ENCODE results near the gene DNAJB13. TPM values are rescaled to one million over a fixed set of nuclear protein-coding genes. Genes with fewer than 3 reads are reported as not detected.

The DNAJB13 gene
- total and polyA plus RNA-seq, 10 of the 15 experiments (the other 5 are each of a cell fraction or from before 2014, with no cell fraction given): 0.07 to 0.76 (median 0.15) TPM; not detected in 7

- ChIA-PET POLR2A (no interaction called here), CTCF (interaction anchor here (1.4 kb wide), 1 partner anchor 297 kb away, joined by 4 read pairs; no protein-coding TSS in a partner anchor), RAD21 (ENCODE audit: unreplicated experiment) (interaction anchor here (1.0 kb wide), 1 partner anchor 22 kb away, joined by 3 read pairs; no protein-coding TSS in a partner anchor), SMC1A (ENCODE audit: uncharacterized antibody, unreplicated experiment) (no interaction called here)
- H2AFZ ChIP-seq (ENCODE audit: control insufficient read depth, low read depth, low read length): no peak overlapping the region
- no peak overlapping the region for H3K4me2 ChIP-seq (ENCODE audit: control insufficient read depth, insufficient read depth)
- H3K9ac ChIP-seq (ENCODE audit: control insufficient read depth, insufficient read depth, low read length): no peak overlapping the region
- in situ Hi-C loops (cut with MboI) (no loop called here), intact Hi-C loops (cut with micrococcal nuclease; ENCODE audit: unreplicated experiment) (no loop called here)
- H4K20me1 ChIP-seq (ENCODE audit: control insufficient read depth, insufficient read depth): no peaks in the 10 kb centered on the region
- no peaks in the 10 kb centered on the region for H3K4me1 ChIP-seq (ENCODE audit: control insufficient read depth, insufficient read depth, low read length)
- H3K27me3 ChIP-seq (replicated peaks in 1 of 2; ENCODE audit: control insufficient read depth in 2 of 2, insufficient read depth in 2 of 2, low read length in 1 of 2): no peaks in the 10 kb centered on the region
- no peaks in the 10 kb centered on the region for H3K79me2 ChIP-seq (ENCODE audit: control insufficient read depth, insufficient read depth, low read length)
- ATAC-seq: no peak
- no peak overlapping the region for H3K4me3 ChIP-seq
- H3K36me3 ChIP-seq (ENCODE audit: control insufficient read depth in 2 of 2, insufficient read depth in 2 of 2, low read length in 1 of 2): no peaks in the 10 kb centered on the region
- TF ChIP-seq ZSCAN29 (IDR thresholded peaks at IDR 0.05) (no peak), LARP7 (IDR thresholded peaks at IDR 0.05) (no peak), NR2F1 (conservative IDR thresholded peaks at IDR 0.05) (no peak), ESRRA (IDR thresholded peaks at IDR 0.05; ENCODE audit: low read length) (no peak), WRNIP1 (IDR thresholded peaks at IDR 0.05; ENCODE audit: borderline replicate concordance, low read depth, low read length) (no peak), HDAC2 (IDR thresholded peaks at IDR 0.05) (no peak), IRF5 (IDR thresholded peaks at IDR 0.05; ENCODE audit: borderline replicate concordance) (no peak), IRF4 (IDR thresholded peaks at IDR 0.05; ENCODE audit: low read depth, low read length) (no peak), EP300 (IDR thresholded peaks at IDR 0.05; ENCODE audit: borderline replicate concordance in 1 of 2, control insufficient read depth in 1 of 2, low read depth in 2 of 2, low read length in 2 of 2) (no peak), TBL1XR1 (IDR thresholded peaks at IDR 0.05; ENCODE audit: low read depth, low read length) (no peak), SMARCA5 (IDR thresholded peaks at IDR 0.05) (no peak), BCLAF1 (IDR thresholded peaks at IDR 0.05) (no peak), PML (IDR thresholded peaks at IDR 0.05; ENCODE audit: low read length) (no peak), BACH1 (IDR thresholded peaks at IDR 0.05; ENCODE audit: borderline replicate concordance) (no peak)
- H3K27ac ChIP-seq (ENCODE audit: control insufficient read depth, insufficient read depth): no peak overlapping the region
- WGBS (ENCODE audit: insufficient coverage, insufficient replicate concordance, low lambda C conversion rate, missing lambda C conversion rate): 73% methylated on average over 18 of the region's 18 CpGs
- no peaks in the 10 kb centered on the region for H3K9me3 ChIP-seq (replicated peaks; ENCODE audit: control insufficient read depth, insufficient read depth, low read length)
- BruUV-seq (replicated peaks): no TSS peak
- no peak for DNase-seq (ENCODE audit: low read depth, low spot score)
- FAIRE-seq: no peak
Measured at GRCh38 chr11:73958521-73959141, 7.8 kb downstream of the DNAJB13 start.

All from GM12878 (cell line).